Fibroblast of the conjunctiva (primary cell): ENCODE results near the gene EMP1.
A peak's percentile ranks its signal among the peaks of the same experiment; 100 is the strongest.

ENCODE experiments used
- DNase-seq: peaks from one replicate; pipeline ENCODE4 v3.0.0-alpha.2; 2010; ENCODE audit warnings: low read depth

The EMP1 gene

GRCh38 chr12:13173012-13173932 is 23.3 kb upstream of the EMP1 start:
- peak; percentile 90 for DNase-seq

DNA sequence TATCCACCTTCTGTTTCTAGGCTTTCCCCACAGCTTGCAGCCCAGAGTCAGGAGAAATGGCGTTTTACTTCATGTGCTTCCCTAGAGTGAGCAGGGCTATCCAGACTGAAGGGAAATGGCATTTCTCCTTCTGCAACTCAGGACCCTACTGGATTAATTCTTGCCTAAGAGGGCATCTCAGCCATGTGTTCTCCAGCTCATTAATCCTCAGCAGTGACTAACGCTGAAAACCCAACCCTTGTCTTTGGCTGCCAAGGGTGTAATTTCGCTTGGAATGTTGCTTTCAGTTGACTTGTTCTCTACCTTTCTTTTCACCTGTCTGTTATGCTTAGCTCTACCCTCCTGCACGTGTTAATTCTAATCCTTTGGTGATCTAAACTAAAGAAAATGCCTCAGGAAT is 21.0 kb upstream of the EMP1 start:
- DNase-seq = peak; percentile 69

DNA sequence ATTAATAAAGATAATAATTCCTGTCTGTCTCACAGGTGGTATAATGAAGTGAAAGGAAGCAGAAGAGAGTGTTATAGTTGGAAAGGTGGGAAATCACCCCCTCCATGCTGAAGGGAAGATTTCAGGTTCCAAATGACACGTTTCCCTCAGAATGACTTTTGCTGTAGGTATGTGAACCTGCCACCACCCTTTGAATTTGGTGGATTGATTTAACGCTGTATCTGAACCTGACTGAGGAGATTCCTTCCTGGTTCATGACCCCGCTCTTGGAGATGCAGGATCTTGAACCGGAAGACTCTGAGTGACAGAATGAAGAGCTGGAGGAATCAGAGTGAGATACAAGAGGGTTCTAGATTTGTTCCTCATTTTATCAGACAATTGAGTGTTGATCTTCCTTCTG is 20.3 kb upstream of the EMP1 start:
- no peak for DNase-seq

DNA sequence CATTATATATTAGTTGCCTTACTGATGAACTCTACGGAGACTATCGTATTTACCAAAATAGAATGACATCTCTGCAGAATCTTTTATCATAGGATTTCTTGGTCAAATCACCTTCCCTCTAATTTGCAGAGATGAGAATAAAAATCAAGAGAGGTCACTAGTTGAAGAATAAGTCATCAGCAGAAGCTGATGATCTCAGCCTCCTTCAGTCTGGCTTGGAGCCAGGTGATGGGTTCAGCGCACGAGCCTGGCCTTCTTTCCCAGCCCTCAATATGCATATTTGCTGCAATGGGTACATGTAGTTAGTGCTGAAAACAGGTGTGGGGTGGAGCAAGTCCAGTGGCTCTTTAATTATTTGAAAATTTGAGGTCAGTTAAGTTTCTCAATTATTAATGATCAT is 19.2 kb upstream of the EMP1 start:
- DNase-seq = no peak

DNA sequence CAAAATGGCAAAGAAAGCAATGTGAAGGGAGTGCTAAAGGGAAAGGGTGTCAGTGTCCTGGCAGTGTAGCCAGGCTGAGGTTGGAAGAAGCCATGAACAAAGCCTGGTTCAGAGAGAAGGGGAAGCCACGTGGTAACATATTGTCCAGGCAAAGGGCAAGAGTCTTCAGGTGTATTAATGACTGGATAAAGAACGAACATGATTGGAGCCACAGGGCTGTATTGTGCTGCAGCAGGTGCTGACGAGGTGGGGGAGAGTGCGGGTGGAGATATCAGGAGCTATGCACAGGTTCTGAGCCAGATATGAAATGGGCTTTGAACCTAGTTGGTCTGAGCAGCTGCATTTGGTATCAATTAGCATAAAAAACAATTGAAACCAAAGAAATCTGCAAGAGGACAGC is 18.6 kb upstream of the EMP1 start:
- no peak for DNase-seq

GRCh38 chr12:13178568-13179210 is 17.8 kb upstream of the EMP1 start:
- DNase-seq = no peak

- no peak for DNase-seq
These were observed 17.1 kb upstream of the EMP1 start for GRCh38 chr12:13179211-13180074.

- no peak for DNase-seq
These were observed 15.0 kb upstream of the EMP1 start for GRCh38 chr12:13181375-13182070.

GRCh38 chr12:13182881-13183280 is 13.6 kb upstream of the EMP1 start:
- no peak for DNase-seq

DNA sequence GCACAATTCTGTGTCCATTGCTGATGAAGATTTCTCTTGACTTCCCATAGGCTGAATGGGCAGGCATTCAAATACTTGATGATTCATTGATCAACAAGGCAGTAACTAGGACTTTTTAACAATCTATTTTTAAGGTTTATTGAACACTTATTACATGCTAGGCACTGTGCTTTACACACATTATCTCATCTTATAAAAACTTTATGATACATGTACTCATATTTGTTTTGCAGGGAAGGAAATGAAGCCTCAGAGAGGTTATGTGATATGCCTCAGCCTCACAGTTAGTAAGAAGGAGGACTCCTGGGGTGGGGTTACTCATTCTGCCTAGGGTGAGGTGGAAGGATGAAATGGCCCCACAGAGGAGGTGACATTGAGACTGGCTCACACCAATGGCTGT is 12.9 kb upstream of the EMP1 start:
- no peak for DNase-seq

- no peak for DNase-seq
These were observed 10.2 kb upstream of the EMP1 start for GRCh38 chr12:13186302-13186701.

DNA sequence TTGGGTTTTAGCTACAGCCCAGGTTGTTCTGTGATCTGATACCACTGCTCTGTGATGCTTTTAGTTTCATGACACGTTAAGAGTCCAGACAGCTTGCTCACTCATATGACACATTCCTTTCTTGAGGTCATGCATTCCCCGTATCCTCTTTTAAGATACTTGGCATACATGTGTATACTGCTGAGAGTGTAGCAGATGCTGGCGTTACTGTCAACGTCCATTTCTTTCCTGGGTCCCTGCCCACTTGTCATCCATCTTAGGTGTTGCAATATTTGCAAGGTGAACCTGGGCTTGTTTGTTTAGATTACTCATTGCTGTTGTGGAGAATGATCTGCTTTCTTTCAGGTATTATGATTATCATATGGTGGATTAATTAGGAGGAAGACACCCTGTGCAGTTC is 9.1 kb upstream of the EMP1 start:
- DNase-seq = no peak

DNA sequence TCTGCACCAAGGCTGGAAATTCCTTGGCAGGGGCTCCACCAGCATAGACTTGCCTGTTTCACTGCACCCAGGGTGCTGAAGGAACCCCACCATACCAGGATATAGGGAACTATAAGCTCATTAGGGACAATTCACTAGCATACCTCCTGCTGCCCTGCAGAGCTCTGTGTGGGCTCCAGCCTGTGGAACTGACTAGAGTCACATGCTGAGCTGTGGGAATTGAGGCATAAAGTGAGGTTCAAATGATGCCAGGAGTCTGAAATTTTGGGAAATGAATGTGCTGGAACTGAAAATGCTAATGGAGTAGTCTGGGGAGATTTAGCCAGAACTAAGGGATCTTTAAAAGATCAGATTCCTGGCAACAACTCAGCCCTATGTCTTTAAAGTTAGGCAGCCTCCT is 7.3 kb upstream of the EMP1 start:
- DNase-seq = no peak

- no peak for DNase-seq
These were observed 6.3 kb upstream of the EMP1 start for GRCh38 chr12:13190275-13190674.

DNA sequence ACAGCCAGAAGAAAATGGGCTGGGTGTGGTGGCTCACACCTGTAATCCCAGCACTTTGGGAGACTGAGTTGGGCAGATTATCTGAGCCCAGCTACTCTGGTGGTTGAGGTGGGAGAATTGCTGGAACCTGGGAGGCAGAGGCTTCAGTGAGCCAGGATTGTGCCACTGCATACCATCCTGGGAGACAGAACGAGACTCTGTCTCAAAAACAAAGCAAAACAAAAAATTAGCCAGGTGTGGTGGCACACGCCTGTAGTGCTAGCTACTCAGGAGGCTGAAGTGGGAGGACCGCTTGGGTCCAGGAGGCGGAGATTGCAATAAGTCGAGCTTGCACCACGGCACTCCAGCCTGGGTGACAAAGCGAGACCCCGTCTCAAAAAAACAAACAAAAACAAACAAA is 3.8 kb upstream of the EMP1 start:
- no peak for DNase-seq

DNA sequence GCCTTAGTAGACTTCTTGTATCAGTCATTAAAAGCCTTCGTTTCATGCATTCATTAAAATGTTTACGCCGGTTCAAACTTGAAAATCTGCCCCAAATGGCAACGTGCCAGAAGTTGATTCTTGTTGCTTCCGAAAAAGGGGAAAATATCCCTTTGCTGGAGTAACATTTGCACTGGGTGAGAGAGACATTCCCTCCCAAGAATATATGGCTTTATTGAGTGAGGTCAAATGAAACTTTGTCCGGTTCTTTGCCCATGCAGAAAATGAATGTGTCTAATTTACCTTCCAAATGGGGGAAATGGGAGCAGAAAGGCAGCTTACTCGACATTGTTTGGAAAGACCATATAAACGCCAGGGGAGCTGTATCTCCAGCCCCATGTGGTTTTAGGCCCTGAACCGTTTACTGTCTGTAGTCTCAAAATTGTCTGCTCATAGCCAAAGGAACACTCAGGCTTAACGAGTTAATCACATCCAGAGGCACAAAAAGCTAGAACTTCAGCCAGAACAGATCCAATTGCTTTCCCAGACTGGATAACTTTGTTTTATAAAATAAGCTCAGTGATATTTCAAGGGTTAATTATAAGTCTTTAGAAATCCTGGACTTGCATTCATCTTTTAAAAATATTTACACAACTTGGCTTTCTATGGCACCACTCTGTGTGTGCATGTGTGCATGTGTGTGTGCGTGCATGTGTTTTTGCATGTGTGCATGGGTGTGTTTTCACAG is 2.9 kb upstream of the EMP1 start:
- no peak for DNase-seq

DNA sequence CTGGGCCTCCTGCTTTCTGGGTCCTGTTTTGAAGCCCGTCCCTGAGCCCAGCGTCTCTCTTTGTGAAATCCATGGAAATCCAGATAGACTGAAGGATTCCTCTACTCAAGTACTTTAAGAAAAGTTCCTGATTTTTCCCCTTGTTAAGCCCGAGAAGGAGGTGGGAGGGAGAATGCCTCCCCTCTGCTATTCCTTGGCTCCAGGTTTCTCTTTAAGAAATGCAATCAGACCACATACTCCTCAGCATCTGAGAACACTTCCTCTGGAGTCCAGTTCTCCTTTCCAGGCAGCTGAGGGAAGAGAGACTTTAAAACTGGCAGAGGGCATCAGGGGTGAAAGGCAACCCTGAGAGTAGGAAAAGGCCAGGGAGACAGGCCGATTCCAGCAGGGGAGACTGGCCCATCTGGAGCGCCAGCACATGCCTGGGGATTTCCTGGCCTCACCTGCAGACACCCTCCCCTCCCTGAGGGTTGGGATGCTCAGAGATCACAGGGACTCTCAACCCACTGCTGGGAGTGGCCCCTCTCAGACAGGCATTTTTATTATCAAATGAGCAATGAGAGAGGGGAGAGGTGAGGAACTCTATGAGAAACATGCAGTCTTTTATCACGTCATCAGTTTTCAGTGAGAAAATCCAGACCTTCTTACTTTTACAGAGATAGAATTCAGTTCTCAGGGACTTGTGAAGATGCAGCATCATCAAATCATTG is 2.0 kb upstream of the EMP1 start:
- DNase-seq = no peak

- no peak for DNase-seq
These were observed 1.3 kb upstream of the EMP1 start for GRCh38 chr12:13195250-13195649.

- DNase-seq = no peak
These were observed 769 bp upstream of the EMP1 start for GRCh38 chr12:13195785-13196129.

GRCh38 chr12:13197032-13197431 is 506 bp downstream of the EMP1 start:
- DNase-seq = no peak
